CD4-positive, CD25-positive, alpha-beta regulatory T cell (primary cell): ENCODE measurements around the gene INMT. TPM values are rescaled to one million over a fixed set of nuclear protein-coding genes. Genes with fewer than 3 reads are reported as not detected.
A peak's percentile ranks its signal among the peaks of the same experiment; 100 is the strongest.

ENCODE experiments used
- ATAC-seq, 2 donors: fragments of 150-1000 bp; cut with Tn5 transposase; one replicate each; pipeline ENCODE4 v1.10.0; 2021; ENCODE audit warnings: low read depth in 2 of 2, moderate number of reproducible peaks in 2 of 2, moderate library complexity in 1 of 2
- DNase-seq, 3 donors: peaks; one replicate each; pipeline versions ENCODE4 v3.0.0 to v3.0.0-alpha.2; 2012 to 2022; ENCODE audit warnings: mixed read lengths in 1 of 3
- H3K27ac ChIP-seq: one replicate; pipeline ENCODE4 v1.7.0; 2013; ENCODE audit warnings: mild to moderate bottlenecking, low read length; ENCODE audit not compliant: insufficient read depth, poor library complexity, severe bottlenecking
- H3K27me3 ChIP-seq: one replicate; pipeline ENCODE4 v1.7.0; 2013; ENCODE audit warnings: low read length; ENCODE audit not compliant: control insufficient read depth, insufficient read depth
- H3K36me3 ChIP-seq: one replicate; pipeline ENCODE4 v1.7.0; 2013; ENCODE audit warnings: mild to moderate bottlenecking, low read length, moderate library complexity; ENCODE audit not compliant: control insufficient read depth, insufficient read depth
- H3K4me1 ChIP-seq: 2 replicates; pipeline ENCODE4 v1.7.0; 2013; ENCODE audit warnings: mild to moderate bottlenecking, low read length; ENCODE audit not compliant: insufficient read depth, control insufficient read depth, poor library complexity, severe bottlenecking
- H3K4me3 ChIP-seq: one replicate; pipeline ENCODE4 v1.7.0; 2013; ENCODE audit warnings: low read depth, mild to moderate bottlenecking, low read length, moderate library complexity
- H3K9me3 ChIP-seq, 2 experiments: 1 replicate in 1 of 2; 2 replicates in 1 of 2; pipeline ENCODE4 v1.7.0; 2013; ENCODE audit warnings: low read length in 2 of 2, mild to moderate bottlenecking in 1 of 2, moderate library complexity in 1 of 2; ENCODE audit not compliant: control insufficient read depth in 2 of 2
- H3K27ac Mint-ChIP-seq, 3 donors: one replicate each; pipeline ENCODE4 v1.8.0; 2020 to 2022; ENCODE audit warnings: mild to moderate bottlenecking in 3 of 3, mixed read lengths in 3 of 3, moderate library complexity in 2 of 3
- H3K27me3 Mint-ChIP-seq: one replicate; pipeline ENCODE4 v1.8.0; 2022; ENCODE audit warnings: mild to moderate bottlenecking, mixed read lengths
- H3K36me3 Mint-ChIP-seq: one replicate; pipeline ENCODE4 v1.8.0; 2020; ENCODE audit warnings: mixed read lengths
- H3K4me1 Mint-ChIP-seq, 4 donors: one replicate each; pipeline ENCODE4 v1.8.0; 2020 to 2022; ENCODE audit warnings: mixed read lengths in 4 of 4, mild to moderate bottlenecking in 1 of 4
- H3K4me3 Mint-ChIP-seq, 4 donors: one replicate each; pipeline ENCODE4 v1.8.0; 2020 to 2022; ENCODE audit warnings: mild to moderate bottlenecking in 4 of 4, mixed read lengths in 4 of 4, moderate library complexity in 3 of 4
- H3K9me3 Mint-ChIP-seq, 7 donors: one replicate each; pipeline ENCODE4 v1.8.0; 2020 to 2022; ENCODE audit warnings: mixed read lengths in 7 of 7, mild to moderate bottlenecking in 3 of 7, moderate library complexity in 2 of 7
- polyA plus RNA-seq, 4 donors: library from polyadenylated mRNA; unstranded; fragments of 300-500 nt; fragmentation: Illumina TruSeq; gene quantifications; one replicate each; pipeline ENCODE4 v1.2.3, GENCODE V29; 2021
- total RNA-seq: library from RNA; stranded (reverse); gene quantifications from one replicate; pipeline ENCODE4 v1.2.3, GENCODE V29; 2022

INMT gene
- total and polyA plus RNA-seq, 5 donors from 2014 or later: 0.14 to 0.16 TPM; not detected in 3

DNA sequence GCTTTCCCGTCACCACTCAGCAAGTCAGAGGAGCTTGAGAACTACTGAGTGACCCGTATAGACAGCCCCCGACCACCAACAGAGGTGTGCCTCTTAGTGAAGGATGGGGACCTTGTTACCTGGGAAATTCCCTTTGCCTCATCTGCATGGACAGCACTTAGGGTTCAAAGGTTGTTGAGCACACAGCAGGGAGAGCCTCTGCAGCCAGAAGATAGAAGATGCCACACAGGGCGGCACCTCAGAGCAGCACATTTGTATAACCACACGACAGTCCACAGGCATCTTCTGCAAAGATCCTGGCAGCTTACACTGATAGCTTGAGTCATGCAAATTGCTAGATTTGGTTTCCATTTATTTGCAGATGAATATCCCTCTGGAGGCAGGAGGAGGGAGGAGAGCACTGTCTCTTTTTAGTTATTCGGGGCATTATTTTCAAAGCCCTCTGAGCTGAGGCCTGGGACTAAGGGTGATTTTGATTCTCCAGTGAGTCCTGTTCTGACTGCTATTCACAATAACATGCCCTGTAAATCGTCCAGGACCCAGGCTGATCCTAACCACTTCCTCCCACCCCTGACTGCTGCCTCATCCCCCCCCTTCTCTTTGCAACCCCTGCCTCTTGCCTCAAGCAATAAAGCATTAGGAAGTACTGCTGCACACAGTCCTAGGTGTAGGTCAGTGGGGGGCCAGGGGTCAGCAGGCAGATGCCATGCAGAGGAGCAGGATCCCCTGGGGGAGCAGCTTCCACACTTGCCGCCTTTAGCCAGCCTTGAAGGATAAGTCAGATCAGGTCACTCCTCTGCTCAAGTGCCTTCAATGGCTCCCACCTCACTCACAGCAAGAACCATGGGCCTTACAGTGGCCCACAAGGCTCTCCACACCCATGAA is 24.6 kb upstream of the INMT start:
- Histone ChIP-seq H3K4me3 (peak overlapping the region; percentile 81), H3K27me3 (no peaks in the 10 kb centered on the region), H3K9me3 (no peaks in the 10 kb centered on the region), H3K27ac (peak overlapping the region; percentile 70), H3K4me1 (peaks cover 47% of the 10 kb centered on the region), H3K36me3 (no peaks in the 10 kb centered on the region)
- Mint-ChIP-seq H3K36me3 (peaks cover 11% of the 10 kb centered on the region), H3K27me3 (no peaks in the 10 kb centered on the region), H3K4me1 (peaks cover 21 to 73% (median 42%) of the 10 kb centered on the region in 4 donors), H3K4me3 (peak overlapping the region; percentile 84 to 92 (median 86)), H3K9me3 (peaks cover 0 to 2% (median 0%) of the 10 kb centered on the region in 7 donors), H3K27ac (peak overlapping the region; percentile 89 to 97 (median 94))
- ATAC-seq (peak; percentile 91 to 92), DNase-seq (peak; percentile 19 to 93 (median 87))

GRCh38 chr7:30728591-30729100 is 23.3 kb upstream of the INMT start:
- peak overlapping the region in 2 of 3 donors; percentile 6 to 84 for H3K27ac Mint-ChIP-seq
- H3K4me3 Mint-ChIP-seq: peak overlapping the region; percentile 47 to 92 (median 66)
- H3K9me3 Mint-ChIP-seq: no peaks in the 10 kb centered on the region
- DNase-seq: no peak
- peaks cover 47% of the 10 kb centered on the region for H3K4me1 ChIP-seq
- H3K36me3 Mint-ChIP-seq: peaks cover 2% of the 10 kb centered on the region
- H3K4me3 ChIP-seq: no peak overlapping the region
- no peaks in the 10 kb centered on the region for H3K27me3 ChIP-seq
- ATAC-seq: no peak
- H3K36me3 ChIP-seq: no peaks in the 10 kb centered on the region
- peaks cover 21 to 79% (median 41%) of the 10 kb centered on the region in 4 donors for H3K4me1 Mint-ChIP-seq
- no peaks in the 10 kb centered on the region for H3K9me3 ChIP-seq
- H3K27ac ChIP-seq: peak overlapping the region; percentile 21
- no peaks in the 10 kb centered on the region for H3K27me3 Mint-ChIP-seq

DNA sequence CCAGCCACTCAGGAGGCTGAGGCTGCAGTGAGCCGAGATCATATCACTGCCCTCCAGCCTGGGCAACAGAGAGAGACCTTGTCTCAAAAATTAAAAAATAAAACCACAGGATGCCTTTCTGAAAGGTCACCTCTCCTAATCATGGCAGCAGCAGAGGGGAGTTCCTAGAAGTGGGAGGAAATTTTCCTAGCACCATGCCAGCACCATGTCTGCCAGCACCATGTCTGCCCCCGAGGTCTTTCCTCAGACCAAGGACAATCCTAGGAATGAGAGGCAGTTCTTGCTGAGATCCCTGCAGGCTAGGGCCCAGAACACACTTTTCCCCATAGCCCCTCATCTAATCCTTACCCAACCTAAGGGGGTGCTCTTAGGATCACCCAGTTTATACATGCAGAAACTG is 22.3 kb upstream of the INMT start:
- ATAC-seq (no peak), DNase-seq (no peak)
- H3K9me3 Mint-ChIP-seq: peaks cover 0 to 1% (median 0%) of the 10 kb centered on the region in 7 donors
- no peak overlapping the region for H3K4me3 ChIP-seq
- peak overlapping the region in 2 of 3 donors; percentile 6 to 48 for H3K27ac Mint-ChIP-seq
- H3K36me3 Mint-ChIP-seq: no peaks in the 10 kb centered on the region
- H3K36me3 ChIP-seq: no peaks in the 10 kb centered on the region
- no peaks in the 10 kb centered on the region for H3K9me3 ChIP-seq
- no peaks in the 10 kb centered on the region for H3K27me3 Mint-ChIP-seq
- no peaks in the 10 kb centered on the region for H3K27me3 ChIP-seq
- H3K4me1 ChIP-seq: peaks cover 47% of the 10 kb centered on the region
- peaks cover 21 to 84% (median 40%) of the 10 kb centered on the region in 4 donors for H3K4me1 Mint-ChIP-seq
- peak overlapping the region in 1 of 4 donors; percentile 58 for H3K4me3 Mint-ChIP-seq
- H3K27ac ChIP-seq: no peak overlapping the region

DNA sequence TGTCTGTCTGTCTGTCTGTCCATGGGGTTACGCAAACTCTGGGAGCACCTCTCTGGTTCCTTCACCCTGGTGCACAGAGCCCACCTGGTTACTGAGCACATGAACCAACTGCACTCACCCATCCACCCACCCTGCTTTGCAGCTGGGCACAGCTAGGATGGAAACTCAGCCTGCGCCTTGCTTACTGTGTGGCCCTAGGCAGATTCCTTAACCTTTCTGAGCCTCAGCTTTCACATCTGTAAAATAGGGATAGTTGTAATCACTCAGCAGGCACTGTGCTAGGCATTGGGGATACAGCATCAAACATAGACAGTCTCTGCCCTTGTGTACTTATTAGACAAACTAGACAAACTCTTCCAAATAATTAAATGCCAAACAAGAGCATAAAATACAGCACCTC is 21.8 kb upstream of the INMT start:
- H3K36me3 Mint-ChIP-seq: no peaks in the 10 kb centered on the region
- H3K4me3 Mint-ChIP-seq: peak overlapping the region in 1 of 4 donors; percentile 58
- H3K4me1 Mint-ChIP-seq: peaks cover 21 to 85% (median 38%) of the 10 kb centered on the region in 4 donors
- H3K4me3 ChIP-seq: no peak overlapping the region
- DNase-seq (no peak), ATAC-seq (no peak)
- no peak overlapping the region for H3K27ac ChIP-seq
- H3K36me3 ChIP-seq: no peaks in the 10 kb centered on the region
- no peaks in the 10 kb centered on the region for H3K27me3 Mint-ChIP-seq
- no peaks in the 10 kb centered on the region for H3K27me3 ChIP-seq
- no peaks in the 10 kb centered on the region for H3K9me3 ChIP-seq
- H3K4me1 ChIP-seq: peaks cover 47% of the 10 kb centered on the region
- peaks cover 0 to 1% (median 0%) of the 10 kb centered on the region in 7 donors for H3K9me3 Mint-ChIP-seq
- H3K27ac Mint-ChIP-seq: peak overlapping the region in 2 of 3 donors; percentile 14 to 46

DNA sequence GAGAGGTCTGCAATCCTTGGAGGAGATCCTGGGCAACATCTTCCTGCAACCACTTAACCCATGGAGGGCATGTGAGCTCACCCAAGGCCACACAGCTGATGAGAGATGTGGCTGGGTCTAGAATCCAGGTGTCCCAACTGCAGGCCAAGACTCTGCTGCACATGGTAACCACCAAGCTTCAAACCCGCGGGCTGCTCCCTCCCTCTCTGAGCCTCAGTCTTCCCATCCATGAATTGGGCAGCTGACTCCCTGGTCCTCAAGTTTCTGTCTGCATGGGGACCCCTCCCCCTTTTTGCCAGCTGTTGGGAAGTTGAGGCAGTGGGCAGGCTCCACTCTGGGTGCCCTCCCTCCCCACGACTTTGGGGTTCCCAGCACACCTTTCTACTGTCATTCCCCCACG is 20.9 kb upstream of the INMT start:
- no peaks in the 10 kb centered on the region for H3K36me3 ChIP-seq
- DNase-seq (no peak), ATAC-seq (no peak)
- H3K27me3 ChIP-seq: no peaks in the 10 kb centered on the region
- no peaks in the 10 kb centered on the region for H3K27me3 Mint-ChIP-seq
- H3K4me3 ChIP-seq: no peak overlapping the region
- H3K27ac ChIP-seq: no peak overlapping the region
- H3K27ac Mint-ChIP-seq: no peak overlapping the region
- H3K4me1 Mint-ChIP-seq: peaks cover 17 to 83% (median 33%) of the 10 kb centered on the region in 4 donors
- H3K9me3 ChIP-seq: no peaks in the 10 kb centered on the region
- H3K36me3 Mint-ChIP-seq: no peaks in the 10 kb centered on the region
- peaks cover 0 to 1% (median 0%) of the 10 kb centered on the region in 7 donors for H3K9me3 Mint-ChIP-seq
- H3K4me1 ChIP-seq: peaks cover 39% of the 10 kb centered on the region
- H3K4me3 Mint-ChIP-seq: peak overlapping the region in 1 of 4 donors; percentile 40

DNA sequence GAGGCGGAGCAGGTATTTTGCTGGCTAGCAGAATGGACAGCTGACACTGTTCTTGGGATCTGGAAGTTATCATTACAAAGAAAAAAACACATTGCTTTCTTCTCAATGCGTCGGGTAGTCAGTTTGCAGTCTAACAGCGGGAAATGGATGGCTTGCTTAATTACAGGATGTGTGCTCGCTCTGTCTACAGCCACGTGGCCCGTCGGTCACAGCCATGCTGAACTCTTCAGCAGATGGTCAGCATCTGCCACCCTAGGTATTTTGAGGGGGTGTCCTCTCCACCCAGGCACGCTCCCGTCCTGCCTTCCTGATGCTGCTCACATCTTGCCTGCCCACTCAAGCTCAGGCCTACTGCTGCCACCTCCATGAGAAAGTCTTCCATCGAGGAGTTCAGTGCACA is 20.4 kb upstream of the INMT start:
- H3K27me3 Mint-ChIP-seq: no peaks in the 10 kb centered on the region
- no peaks in the 10 kb centered on the region for H3K27me3 ChIP-seq
- ATAC-seq (no peak), DNase-seq (peak in 1 of 3 donors; percentile 13)
- H3K4me1 ChIP-seq: peaks cover 33% of the 10 kb centered on the region
- peaks cover 16 to 78% (median 29%) of the 10 kb centered on the region in 4 donors for H3K4me1 Mint-ChIP-seq
- H3K9me3 Mint-ChIP-seq: peaks cover 0 to 1% (median 0%) of the 10 kb centered on the region in 7 donors
- H3K27ac Mint-ChIP-seq: peak overlapping the region in 1 of 3 donors; percentile 51
- H3K4me3 Mint-ChIP-seq: peak overlapping the region in 2 of 4 donors; percentile 36 to 40
- no peak overlapping the region for H3K4me3 ChIP-seq
- no peaks in the 10 kb centered on the region for H3K36me3 Mint-ChIP-seq
- no peaks in the 10 kb centered on the region for H3K36me3 ChIP-seq
- H3K9me3 ChIP-seq: no peaks in the 10 kb centered on the region
- no peak overlapping the region for H3K27ac ChIP-seq

- H3K4me1 Mint-ChIP-seq: peaks cover 13 to 74% (median 30%) of the 10 kb centered on the region in 4 donors
- no peak for ATAC-seq
- H3K27ac ChIP-seq: no peak overlapping the region
- no peak overlapping the region for H3K4me3 Mint-ChIP-seq
- H3K9me3 ChIP-seq: no peaks in the 10 kb centered on the region
- no peaks in the 10 kb centered on the region for H3K36me3 Mint-ChIP-seq
- no peak overlapping the region for H3K4me3 ChIP-seq
- peaks cover 0 to 1% (median 0%) of the 10 kb centered on the region in 7 donors for H3K9me3 Mint-ChIP-seq
- no peaks in the 10 kb centered on the region for H3K36me3 ChIP-seq
- no peaks in the 10 kb centered on the region for H3K27me3 ChIP-seq
- no peak for DNase-seq
- peak overlapping the region in 2 of 3 donors; percentile 60 to 90 for H3K27ac Mint-ChIP-seq
- H3K27me3 Mint-ChIP-seq: no peaks in the 10 kb centered on the region
- peaks cover 31% of the 10 kb centered on the region for H3K4me1 ChIP-seq
Measured at GRCh38 chr7:30732606-30733005, 19.3 kb upstream of the INMT start.
